GM18502 (cell line): ENCODE measurements around the gene KNOP1.
"Not testable (repeated sequence)": the region's sequence is repeated elsewhere in the genome, so short reads cannot be mapped to it uniquely, and the experiment has no call there.

Experiments
- ATAC-seq: cut with Tn5 transposase; IDR thresholded peaks from one replicate; pipeline ENCODE4 v1.9.1; 2021; ENCODE audit warnings: mild to moderate bottlenecking; ENCODE audit not compliant: unreplicated experiment, poor library complexity

The KNOP1 gene

GRCh38 chr16:19744670-19745069, 26.6 kb upstream of the KNOP1 start:
- no peak for ATAC-seq

- no peak for ATAC-seq
Measured at GRCh38 chr16:19743816-19744159, 25.8 kb upstream of the KNOP1 start.

GRCh38 chr16:19741354-19741753, 23.3 kb upstream of the KNOP1 start:
- ATAC-seq = no peak

- no peak for ATAC-seq
Measured at GRCh38 chr16:19737306-19738038, 19.4 kb upstream of the KNOP1 start.

GRCh38 chr16:19735074-19735867, 17.2 kb upstream of the KNOP1 start:
- no peak for ATAC-seq

GRCh38 chr16:19733551-19733950, 15.5 kb upstream of the KNOP1 start:
- no peak for ATAC-seq

GRCh38 chr16:19728636-19728965, 10.6 kb upstream of the KNOP1 start:
- no peak for ATAC-seq

- ATAC-seq = no peak
Measured at GRCh38 chr16:19722981-19723380, 5.0 kb upstream of the KNOP1 start.

GRCh38 chr16:19722269-19722952, 4.4 kb upstream of the KNOP1 start:
- no peak for ATAC-seq

- ATAC-seq = no peak
Measured at GRCh38 chr16:19718624-19718965, 568 bp upstream of the KNOP1 start.

GRCh38 chr16:19717314-19717713, 713 bp downstream of the KNOP1 start:
- no peak for ATAC-seq

- ATAC-seq = not testable (repeated sequence)
Measured at GRCh38 chr16:19716728-19717127, 1.3 kb downstream of the KNOP1 start.

- ATAC-seq = no peak
Measured at GRCh38 chr16:19716183-19716582, 1.8 kb downstream of the KNOP1 start.

- no peak for ATAC-seq
Measured at GRCh38 chr16:19715566-19715965, 2.5 kb downstream of the KNOP1 start.

- ATAC-seq = no peak
Measured at GRCh38 chr16:19713697-19714096, 4.3 kb downstream of the KNOP1 start.

- ATAC-seq = no peak
Measured at GRCh38 chr16:19712418-19713058, 5.5 kb downstream of the KNOP1 start.

- no peak for ATAC-seq
Measured at GRCh38 chr16:19711643-19712042, 6.4 kb downstream of the KNOP1 start.

GRCh38 chr16:19710991-19711545, 7.0 kb downstream of the KNOP1 start:
- ATAC-seq = no peak

GRCh38 chr16:19710191-19710908, 7.7 kb downstream of the KNOP1 start:
- ATAC-seq = no peak
